NCI-H2171 treated with DMSO at 0.1 percent for 48 hours (cell line): Measurements from ENCODE around the gene TMEM252.

Source experiments
- DNase-seq: peaks from one replicate; lab custom pipeline; 2025; lab: John Stamatoyannopoulos, UW

The TMEM252 gene

GRCh38 chr9:68541568-68541967, 885 bp upstream of the TMEM252 start:
- no peak for DNase-seq

DNA sequence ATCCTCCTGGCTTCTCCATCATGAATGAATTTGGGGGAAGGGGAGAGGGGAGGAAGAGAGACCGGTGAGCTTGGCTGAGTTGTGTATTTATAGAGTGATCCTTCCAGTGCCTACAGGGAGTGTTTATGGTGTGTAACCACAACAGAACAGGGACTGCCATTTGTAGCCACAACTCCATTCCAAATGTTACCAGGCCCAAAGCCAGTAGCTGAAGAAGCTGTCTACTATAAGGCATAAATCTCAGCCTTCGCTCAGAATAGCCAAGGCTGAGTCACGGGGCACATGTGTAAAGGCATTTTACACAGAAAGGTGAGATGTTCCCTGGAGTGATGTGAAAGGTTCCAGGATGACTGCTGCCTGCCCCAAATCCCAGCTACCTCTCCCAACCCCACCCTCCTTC, 2.5 kb downstream of the TMEM252 start:
- no peak for DNase-seq

GRCh38 chr9:68537616-68537880, 3.1 kb downstream of the TMEM252 start:
- no peak for DNase-seq

GRCh38 chr9:68536876-68537615, 3.6 kb downstream of the TMEM252 start:
- no peak for DNase-seq

DNA sequence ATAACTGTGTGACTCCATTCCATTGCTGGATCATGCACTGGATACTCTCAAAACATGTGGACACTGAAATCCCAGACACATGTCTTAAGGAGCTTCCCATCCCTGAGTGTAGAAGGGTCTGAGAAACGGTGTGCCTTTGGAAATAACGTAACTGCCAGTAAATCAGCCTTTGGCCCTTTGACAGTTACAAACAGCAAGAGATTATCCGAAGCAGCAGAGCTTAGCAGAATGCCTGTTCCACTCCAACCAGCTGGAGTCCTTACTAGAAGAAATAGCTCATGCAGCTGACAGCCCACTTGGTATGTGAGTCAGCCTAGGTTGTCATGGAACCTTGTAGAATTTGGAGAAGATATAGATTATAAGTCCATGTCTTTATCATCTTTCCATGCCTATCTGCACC, 7.0 kb downstream of the TMEM252 start:
- no peak for DNase-seq

DNA sequence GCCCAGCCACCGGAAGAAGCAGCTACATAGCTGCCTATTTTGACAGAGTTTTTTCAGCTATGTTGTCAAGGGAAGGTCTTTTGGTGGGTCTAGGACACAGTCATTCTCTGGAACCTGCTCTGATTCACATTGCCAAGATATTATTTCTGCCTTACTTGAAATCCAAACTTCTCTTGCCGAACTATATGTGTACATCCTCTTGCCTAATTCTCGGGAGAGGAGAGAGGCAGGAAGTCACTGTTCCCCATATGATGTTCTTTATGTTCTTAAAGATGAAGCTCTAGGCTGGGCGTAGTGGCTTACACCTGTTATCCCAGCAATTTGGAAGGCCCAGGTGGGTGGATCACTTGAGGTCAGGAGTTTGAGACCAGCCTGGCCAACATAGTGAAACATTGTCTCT, 8.6 kb downstream of the TMEM252 start:
- DNase-seq: no peak

GRCh38 chr9:68530618-68531017, 10.1 kb downstream of the TMEM252 start:
- DNase-seq: peak; percentile 53

DNA sequence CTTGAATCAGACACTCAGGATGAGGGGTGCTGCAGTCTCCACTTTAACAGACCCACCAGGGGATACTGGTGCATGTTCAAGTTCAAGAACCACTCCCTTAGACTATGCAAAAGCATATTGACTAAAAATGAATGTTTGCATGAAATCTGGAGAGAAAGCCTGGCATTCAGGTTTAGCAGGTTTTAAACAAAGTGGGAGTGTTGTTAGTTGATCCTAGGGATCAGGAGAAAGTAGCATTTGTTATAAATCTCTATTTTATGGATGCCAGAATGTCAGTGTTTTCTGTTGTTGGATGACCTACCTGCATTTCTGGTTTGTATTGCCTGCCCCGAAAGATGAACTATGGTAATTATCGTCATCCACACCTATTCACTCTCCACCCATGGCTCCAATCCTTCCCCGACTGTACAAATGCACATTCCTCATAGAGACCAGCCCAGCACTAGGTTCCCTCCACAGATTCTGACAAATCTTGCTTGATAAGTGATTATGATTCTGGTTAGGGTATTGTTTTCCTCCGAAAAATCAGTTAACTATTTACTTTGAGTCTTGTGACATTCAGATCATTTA, 17.2 kb downstream of the TMEM252 start:
- no peak for DNase-seq

GRCh38 chr9:68522954-68523353, 17.7 kb downstream of the TMEM252 start:
- DNase-seq: no peak

DNA sequence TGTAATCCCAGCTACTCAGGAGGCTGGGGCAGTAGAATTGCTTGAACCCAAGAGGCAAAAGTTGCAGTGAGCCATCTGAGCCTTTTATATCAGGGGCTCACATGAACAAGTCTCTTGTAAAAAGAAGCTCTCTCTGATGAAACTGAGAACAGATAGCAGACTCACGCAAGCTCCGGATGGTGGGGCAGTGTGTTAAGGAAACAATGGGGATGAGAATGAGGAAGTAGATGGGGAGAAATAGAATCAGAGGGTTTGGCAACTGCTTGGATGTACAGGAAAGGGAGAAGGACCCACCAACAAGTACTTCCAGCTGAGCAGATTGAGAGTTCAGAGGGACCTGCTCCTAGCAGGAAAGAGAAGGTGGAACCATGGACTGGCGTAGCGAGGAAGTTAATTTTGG, 18.6 kb downstream of the TMEM252 start:
- no peak for DNase-seq

- no peak for DNase-seq
Observed at GRCh38 chr9:68515326-68516017, 25.2 kb downstream of the TMEM252 start.

DNA sequence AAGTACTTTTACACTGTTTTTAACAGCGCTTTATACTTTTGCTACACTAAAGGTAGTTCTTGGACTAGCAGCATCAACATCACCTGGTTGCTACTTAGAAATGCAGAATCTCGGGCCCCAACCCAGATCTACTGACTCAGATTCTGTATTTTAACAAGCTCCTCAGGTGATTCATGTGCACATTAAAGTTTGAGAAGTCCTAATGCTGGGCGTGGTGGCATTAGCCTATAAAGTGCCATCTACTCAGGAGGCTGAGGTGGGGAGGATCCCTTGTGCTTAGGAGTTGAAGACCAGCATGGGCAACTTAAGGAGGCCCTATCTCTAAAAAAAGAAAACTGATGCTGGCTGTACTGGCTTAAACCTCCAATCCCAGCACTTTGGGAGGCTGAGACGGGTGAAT, 26.7 kb downstream of the TMEM252 start:
- DNase-seq: no peak

GRCh38 chr9:68513385-68513784, 27.3 kb downstream of the TMEM252 start:
- no peak for DNase-seq

DNA sequence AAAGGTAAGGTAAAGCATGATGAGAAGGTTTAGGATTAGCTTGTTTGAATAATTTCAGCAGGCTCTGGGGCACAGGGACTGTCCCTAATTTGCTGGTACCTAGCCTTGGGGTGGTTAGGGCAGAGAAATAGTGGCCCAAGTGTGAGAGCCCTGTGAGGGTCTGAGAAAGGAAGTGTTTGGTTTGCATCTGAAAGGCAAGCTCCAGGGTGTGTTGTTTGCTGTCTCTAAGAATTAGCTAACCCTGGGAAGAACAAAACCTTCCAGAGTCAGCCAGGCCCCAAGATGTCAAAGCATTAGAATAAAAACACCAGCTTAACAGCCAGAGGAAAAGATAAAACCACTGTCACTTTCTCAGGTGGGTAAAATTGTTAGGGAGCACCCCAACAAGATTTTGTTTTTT, 31.0 kb downstream of the TMEM252 start:
- DNase-seq: no peak

- no peak for DNase-seq
Observed at GRCh38 chr9:68508547-68508946, 32.1 kb downstream of the TMEM252 start.

DNA sequence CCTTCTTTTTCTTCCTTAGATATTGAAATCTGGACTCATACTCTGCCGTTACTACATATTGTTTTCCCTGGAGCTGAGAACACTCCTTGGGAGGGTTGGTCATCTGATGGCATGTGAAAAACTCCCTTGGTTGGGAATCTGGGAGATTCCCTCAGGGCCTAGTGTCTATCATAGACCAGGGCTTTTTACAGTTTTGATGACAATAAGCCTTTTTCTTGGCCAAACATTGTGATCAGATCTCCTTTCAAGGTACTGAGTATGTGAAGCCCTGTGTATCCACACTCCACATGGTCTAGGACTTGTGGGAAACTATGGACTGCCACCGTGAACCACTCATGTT, 32.9 kb downstream of the TMEM252 start:
- no peak for DNase-seq

DNA sequence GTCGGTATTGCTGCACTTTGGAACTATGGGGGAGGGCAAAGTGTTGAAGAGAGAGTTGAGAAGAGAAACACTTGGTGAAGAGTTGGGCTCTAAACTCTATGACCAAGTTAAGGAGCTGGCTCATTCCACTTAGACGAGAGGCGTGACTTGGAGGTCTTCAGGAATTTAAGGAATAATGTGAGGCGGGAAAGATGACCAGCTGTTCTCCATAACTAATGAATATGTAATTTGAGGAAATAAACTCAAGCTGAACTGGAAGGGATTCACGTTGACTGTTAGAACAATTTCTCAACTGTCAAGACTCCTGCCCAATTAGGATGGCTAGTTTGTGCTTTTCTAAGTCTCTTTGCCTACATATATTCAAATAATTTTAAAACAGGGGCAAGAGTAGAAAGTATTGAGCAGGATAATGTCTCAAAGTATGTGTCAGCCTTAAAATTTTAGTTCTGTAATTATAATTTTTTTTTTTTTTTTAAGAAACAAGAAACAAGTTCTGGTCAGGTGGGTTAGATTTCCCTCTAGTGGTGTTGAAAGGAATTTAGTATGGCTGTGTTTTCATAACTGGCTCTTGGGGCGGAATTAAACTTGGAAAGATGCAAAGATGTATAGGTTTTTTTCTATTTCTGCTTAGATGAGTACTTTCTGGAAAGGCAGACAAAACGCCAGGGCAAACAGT, 33.4 kb downstream of the TMEM252 start:
- DNase-seq: peak; percentile 33

DNA sequence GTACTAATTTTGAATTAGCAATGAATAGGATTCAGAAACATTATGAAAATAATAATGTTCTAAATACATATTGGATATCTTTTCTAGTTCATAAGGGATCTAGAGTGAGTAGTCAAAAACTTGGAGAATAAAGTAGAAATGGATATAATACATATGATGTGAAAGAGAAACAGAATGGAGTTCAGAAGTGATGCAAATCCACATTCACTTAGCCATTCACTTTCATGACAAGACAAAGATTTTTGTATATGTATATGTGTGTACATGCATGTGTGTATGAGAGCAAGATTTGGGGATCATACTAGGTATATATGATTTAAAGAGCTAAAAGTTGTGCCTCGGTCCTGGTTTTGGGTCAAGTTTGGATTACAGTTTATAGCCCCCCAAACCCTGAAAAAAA, 34.1 kb downstream of the TMEM252 start:
- no peak for DNase-seq

DNA sequence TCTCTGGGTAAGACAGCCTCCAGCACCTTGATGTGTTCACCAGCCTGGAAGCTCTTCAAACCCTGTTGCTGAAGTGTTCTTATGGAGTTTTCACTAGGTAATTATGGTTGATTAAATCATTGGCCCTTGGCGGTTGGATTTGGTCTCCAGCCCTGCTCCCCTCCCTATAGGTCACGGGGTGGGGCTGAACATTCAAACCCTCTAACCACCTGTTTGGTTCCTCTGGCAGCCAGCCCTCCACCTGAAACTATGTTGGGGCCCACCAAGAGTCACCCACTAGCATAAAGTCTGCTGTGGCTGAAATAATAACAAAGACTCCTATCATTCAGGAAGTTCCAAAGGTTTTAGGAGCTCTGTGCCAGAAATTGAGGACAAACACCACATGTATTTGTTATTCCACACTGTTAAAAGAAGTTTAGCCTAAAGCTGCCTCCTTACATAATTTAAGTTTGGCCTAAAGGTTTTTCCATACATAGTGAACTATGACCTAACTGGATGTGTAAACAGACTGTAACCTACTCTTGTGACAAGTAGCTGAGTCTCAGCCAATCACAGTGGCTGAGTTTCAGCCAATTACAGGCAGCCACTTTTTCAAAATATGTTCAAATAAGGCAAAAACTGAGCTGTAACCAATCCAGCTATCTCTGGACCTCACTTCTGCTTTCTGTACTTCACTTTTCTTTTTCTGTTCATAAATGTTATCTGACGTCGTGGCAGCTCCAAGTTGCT, 34.8 kb downstream of the TMEM252 start:
- no peak for DNase-seq

DNA sequence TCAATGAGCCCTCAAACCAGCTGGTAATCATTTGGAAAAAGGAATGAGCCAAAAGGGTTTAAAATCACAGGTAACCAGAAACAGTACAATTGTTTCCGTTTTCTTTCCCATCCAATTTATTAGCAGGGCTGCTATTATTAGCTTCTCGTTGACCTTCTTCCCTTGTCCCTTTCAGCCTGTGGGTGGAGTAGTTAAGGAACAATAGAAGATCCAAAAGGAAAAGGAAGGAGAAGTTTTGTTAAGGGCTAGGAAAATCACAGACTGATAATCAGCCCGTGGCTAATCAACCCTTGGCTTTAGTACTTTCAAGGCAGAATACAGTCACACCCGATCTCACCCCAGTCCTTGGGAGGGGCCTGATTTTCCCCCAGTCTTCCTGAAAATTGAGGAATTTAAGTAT, 38.4 kb downstream of the TMEM252 start:
- DNase-seq: no peak

DNA sequence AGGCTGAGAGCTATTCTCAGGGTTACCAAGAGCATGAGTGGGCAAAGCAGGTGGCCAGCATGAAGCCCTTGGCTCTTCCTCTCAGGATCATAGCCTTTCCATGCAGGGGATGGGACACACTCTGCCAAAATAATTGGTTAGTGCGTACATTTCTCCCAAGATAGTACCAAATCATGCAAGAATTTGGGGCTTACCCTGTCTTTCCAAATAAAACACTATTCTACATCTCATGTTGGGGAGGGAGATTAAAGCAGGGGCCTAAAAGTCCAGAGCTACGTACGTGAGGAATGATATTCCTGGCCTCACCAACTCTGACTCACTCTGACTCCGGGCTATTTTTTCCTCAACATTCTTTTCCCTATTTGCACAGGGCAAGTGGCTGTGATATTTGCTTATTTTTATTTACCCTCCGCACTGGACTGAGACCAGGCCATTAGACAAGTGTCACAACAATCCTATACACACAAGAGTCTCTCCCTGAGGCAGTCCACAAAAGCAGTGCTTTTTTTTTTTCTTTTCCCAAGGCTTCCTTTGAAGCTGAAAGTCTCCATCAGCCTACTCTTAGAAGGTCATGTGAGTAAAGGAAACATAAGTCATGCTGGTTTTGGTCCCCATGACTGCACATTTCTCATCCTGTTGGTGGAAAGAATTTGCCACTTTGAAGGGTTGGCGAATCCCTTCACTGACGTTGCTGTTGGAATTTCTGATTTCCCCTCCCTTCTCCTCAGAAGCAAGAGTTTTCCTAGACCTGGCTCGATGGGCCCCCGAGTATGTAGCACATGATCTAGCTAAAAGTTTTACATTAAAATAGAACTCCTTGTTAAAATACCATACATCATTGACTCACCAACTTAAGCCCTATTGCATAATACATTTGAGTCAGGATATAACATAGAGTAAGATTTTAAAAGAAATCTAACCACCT, 40.0 kb downstream of the TMEM252 start:
- no peak for DNase-seq

DNA sequence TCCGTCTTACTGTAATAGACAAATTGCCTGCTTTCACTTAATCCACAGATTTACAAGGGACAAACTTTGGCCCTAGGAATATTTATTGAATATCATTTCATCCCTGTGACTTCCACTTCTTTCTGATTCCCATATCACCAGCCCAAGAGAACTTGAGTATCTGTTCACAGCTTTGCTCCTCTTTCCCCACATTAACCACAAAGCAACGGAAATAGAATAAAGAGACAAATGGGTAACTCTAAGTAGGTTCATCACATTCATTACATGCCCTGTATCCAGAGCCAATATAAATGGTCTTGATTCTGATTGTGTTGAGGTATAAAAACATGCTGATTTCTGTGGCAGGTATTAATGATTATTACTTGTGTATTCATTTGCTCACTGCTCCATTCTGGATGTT, 41.9 kb downstream of the TMEM252 start:
- no peak for DNase-seq
